Epithelial cell of esophagus (primary cell): Measurements from ENCODE around the gene COX20.

Experiments used
- DNase-seq: peaks from one replicate; pipeline ENCODE4 v3.0.0; 2010; ENCODE audit warnings: low read depth
- H3K4me3 ChIP-seq: 2 replicates; pipeline ENCODE4 v1.5.1; 2011; ENCODE audit warnings: mild to moderate bottlenecking, low read length, control low read depth
- CTCF ChIP-seq: IDR thresholded peaks from 2 replicates; pipeline ENCODE4 v1.5.1; 2011; ENCODE audit warnings: low read depth, mild to moderate bottlenecking, low read length, control low read depth, inconsistent platforms; ENCODE audit not compliant: insufficient read depth; ENCODE audit errors: missing control alignments

Gene COX20

DNA sequence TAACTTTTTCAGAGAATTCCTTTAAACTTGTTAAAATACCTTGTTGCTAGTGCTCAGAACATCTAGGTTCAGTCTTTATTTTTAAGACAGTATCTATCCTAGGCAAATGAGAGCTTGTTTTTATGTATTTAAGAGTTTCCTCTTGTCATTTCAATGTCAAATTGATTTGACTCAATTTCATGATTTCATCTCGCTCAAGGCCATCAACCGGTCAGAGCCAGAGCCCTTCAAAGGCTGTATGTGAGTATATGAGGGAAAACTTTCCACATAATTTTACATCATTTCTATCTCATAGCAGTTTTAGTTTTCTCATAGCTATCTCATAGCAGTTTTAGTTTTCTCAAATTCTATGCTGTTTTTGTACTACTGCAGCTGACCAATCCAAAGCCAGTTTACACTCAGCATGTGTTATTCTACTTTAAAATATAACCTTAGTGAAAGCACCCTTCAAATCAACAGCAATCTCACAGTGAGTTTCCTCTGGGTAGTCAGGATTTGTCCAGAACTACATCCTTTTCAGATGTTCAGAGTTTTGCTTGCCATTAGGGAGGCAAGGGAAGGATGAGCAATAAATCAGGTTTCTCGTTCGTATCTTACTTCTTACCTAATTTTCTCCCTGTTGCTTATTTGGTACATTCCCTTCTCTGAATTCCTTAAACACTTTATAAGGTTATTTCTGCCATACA is 16.2 kb downstream of the COX20 start:
- TF ChIP-seq CTCF, result no peak
- H3K4me3 ChIP-seq, result no peak overlapping the region

DNA sequence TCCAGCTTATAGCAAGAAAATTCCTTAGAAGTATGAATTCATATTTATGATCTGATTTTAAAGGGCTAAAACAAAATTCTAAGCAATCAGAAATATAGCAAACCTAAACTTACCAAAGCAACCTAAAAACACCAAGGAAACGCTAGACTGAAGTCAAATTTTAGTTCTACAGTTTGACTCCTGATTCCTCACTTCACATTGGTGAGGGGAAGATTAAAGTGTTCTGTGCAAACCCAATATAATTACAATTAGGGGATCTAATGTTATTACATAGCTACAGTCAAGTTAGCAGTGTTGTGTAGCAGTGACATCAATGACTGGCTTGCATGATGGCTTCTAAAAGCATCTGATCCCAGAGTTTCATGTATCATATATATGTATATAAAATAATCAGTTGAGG is 17.2 kb downstream of the COX20 start:
- DNase-seq, result no peak
- no peak for TF ChIP-seq CTCF
- no peak overlapping the region for H3K4me3 ChIP-seq

More for the DNA sequence above, 16.2 kb downstream of the COX20 start:
- no peak for DNase-seq

- no peak overlapping the region for H3K4me3 ChIP-seq
- DNase-seq, result no peak
- TF ChIP-seq CTCF, result no peak
Measured at GRCh38 chr1:244854166-244854565, 18.7 kb downstream of the COX20 start.

- no peak overlapping the region for H3K4me3 ChIP-seq
- DNase-seq, result no peak
- no peak for TF ChIP-seq CTCF
Measured at GRCh38 chr1:244854865-244855578, 19.6 kb downstream of the COX20 start.

GRCh38 chr1:244857761-244858160 is 22.3 kb downstream of the COX20 start:
- no peak overlapping the region for H3K4me3 ChIP-seq
- no peak for TF ChIP-seq CTCF
- no peak for DNase-seq

GRCh38 chr1:244858357-244858756 is 22.9 kb downstream of the COX20 start:
- H3K4me3 ChIP-seq, result no peak overlapping the region
- no peak for DNase-seq
- TF ChIP-seq CTCF, result no peak
